Gastroesophageal sphincter (tissue), 3 donors: ENCODE measurements around the gene AP3D1.

ENCODE experiments used
- EP300 ChIP-seq: sonication (generic); formaldehyde crosslinking; IDR thresholded peaks from one replicate; pipeline ENCODE4 v1.6.1; 2017; ENCODE audit warnings: antibody characterized with exemption, mild to moderate bottlenecking
- POLR2A ChIP-seq, 2 donors: fragments of 450-650 bp; IDR thresholded peaks; one replicate each; pipeline ENCODE4 v1.6.1; 2017; ENCODE audit warnings: antibody characterized with exemption in 2 of 2, mild to moderate bottlenecking in 2 of 2, moderate library complexity in 1 of 2
- TF ChIP-seq, protein P1 (sequence below), 4 experiments: fragments of 200-600 bp in 2 of 4; fragments of 450-650 bp in 2 of 4; sonication (generic) in 1 of 4; IDR thresholded peaks; one replicate each; pipeline ENCODE4 v1.5.1; 2017 to 2019; ENCODE audit warnings: antibody characterized with exemption in 4 of 4, mild to moderate bottlenecking in 2 of 4, moderate library complexity in 2 of 4

DNA sequence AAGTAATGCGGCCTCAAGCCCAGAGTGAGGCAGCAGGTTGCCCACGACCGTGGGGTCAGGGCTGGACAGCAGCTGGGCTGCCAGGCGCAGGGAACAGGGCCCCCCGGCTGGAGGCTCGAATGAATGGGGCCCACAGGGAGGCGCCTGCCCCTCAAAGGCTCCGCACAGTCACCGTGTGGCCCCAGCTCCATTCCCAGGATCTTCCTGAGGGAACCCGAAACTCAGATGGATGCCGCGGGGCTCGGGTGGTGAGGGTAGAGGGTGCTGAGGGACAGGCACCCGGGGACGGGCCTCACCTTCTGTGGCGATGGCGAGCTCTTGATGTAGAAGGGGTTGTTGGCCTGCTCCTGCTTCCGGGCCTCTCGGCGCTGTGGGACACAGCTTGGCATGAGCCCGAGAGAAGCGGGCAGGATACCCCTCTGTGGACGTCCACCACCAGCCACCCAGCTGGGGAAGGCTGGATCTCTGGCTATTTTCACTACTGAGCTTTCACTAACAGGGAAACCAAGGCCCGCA lies 35.4 kb downstream of the AP3D1 start:
- TF ChIP-seq, protein P1, sequence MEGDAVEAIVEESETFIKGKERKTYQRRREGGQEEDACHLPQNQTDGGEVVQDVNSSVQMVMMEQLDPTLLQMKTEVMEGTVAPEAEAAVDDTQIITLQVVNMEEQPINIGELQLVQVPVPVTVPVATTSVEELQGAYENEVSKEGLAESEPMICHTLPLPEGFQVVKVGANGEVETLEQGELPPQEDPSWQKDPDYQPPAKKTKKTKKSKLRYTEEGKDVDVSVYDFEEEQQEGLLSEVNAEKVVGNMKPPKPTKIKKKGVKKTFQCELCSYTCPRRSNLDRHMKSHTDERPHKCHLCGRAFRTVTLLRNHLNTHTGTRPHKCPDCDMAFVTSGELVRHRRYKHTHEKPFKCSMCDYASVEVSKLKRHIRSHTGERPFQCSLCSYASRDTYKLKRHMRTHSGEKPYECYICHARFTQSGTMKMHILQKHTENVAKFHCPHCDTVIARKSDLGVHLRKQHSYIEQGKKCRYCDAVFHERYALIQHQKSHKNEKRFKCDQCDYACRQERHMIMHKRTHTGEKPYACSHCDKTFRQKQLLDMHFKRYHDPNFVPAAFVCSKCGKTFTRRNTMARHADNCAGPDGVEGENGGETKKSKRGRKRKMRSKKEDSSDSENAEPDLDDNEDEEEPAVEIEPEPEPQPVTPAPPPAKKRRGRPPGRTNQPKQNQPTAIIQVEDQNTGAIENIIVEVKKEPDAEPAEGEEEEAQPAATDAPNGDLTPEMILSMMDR (IDR thresholded peaks at IDR 0.05): no peak
- TF ChIP-seq POLR2A (IDR thresholded peaks at IDR 0.05) (no peak), EP300 (no peak)
